CD4-positive, alpha-beta T cell (primary cell): ENCODE results near the gene CYP2A7. TPM values are rescaled to one million over a fixed set of nuclear protein-coding genes. Genes with fewer than 3 reads are reported as not detected.
A peak's percentile ranks its signal among the peaks of the same experiment; 100 is the strongest.
"Not testable (repeated sequence)": the region's sequence is repeated elsewhere in the genome, so short reads cannot be mapped to it uniquely, and the experiment has no call there.

Experiments used
- ATAC-seq: fragments of 200-7000 bp; cut with Tn5 transposase; one replicate; pipeline ENCODE4 v1.10.0; 2022; ENCODE audit warnings: mild to moderate bottlenecking; ENCODE audit not compliant: poor library complexity
- CTCF ChIA-PET: fragments of 350-600 bp; sonication (Branson Sonifier 250); formaldehyde crosslinking; loops from one replicate; lab custom pipeline; 2021; ENCODE audit warnings: antibody characterized with exemption, inconsistent platforms; lab: Charles Lee
- POLR2A ChIA-PET: fragments of 350-600 bp; sonication (Branson Sonifier 250); formaldehyde crosslinking; loops from one replicate; lab custom pipeline; 2021; ENCODE audit warnings: antibody characterized with exemption, inconsistent platforms; lab: Charles Lee
- DNase-seq, 14 experiments: peaks; one replicate each; pipeline ENCODE4 v3.0.0-alpha.2; 2013 to 2020; ENCODE audit warnings: mixed read lengths in 2 of 14
- H3K27ac ChIP-seq, 2 donors: one replicate each; pipeline versions ENCODE4 v1.5.1 to v1.7.0; 2013; ENCODE audit warnings: low read length in 2 of 2, low read depth in 1 of 2, mild to moderate bottlenecking in 1 of 2
- H3K27me3 ChIP-seq, 2 experiments: 1 replicate in 1 of 2; 2 replicates in 1 of 2; pipeline versions ENCODE4 v1.6.1 to v1.7.0; 2013; ENCODE audit warnings: low read length in 2 of 2, control low read depth in 1 of 2, mild to moderate bottlenecking in 1 of 2, moderate library complexity in 1 of 2; ENCODE audit not compliant: insufficient read depth in 2 of 2, control insufficient read depth in 1 of 2
- H3K36me3 ChIP-seq: one replicate; pipeline ENCODE4 v1.6.1; 2013; ENCODE audit warnings: low read length, control low read depth; ENCODE audit not compliant: insufficient read depth
- H3K4me1 ChIP-seq: one replicate; pipeline ENCODE4 v1.6.1; 2013; ENCODE audit warnings: low read length, control low read depth; ENCODE audit not compliant: insufficient read depth
- H3K4me3 ChIP-seq: one replicate; pipeline ENCODE4 v1.5.1; 2013; ENCODE audit warnings: mild to moderate bottlenecking, low read length, moderate library complexity
- H3K9me3 ChIP-seq, 2 experiments: 1 replicate in 1 of 2; 2 replicates in 1 of 2; pipeline versions ENCODE4 v1.6.1 to v1.7.0; 2013; ENCODE audit warnings: low read length in 2 of 2, mild to moderate bottlenecking in 2 of 2, control low read depth in 1 of 2, moderate library complexity in 1 of 2; ENCODE audit not compliant: control insufficient read depth in 1 of 2, insufficient read depth in 1 of 2
- H3K27ac Mint-ChIP-seq: one replicate; pipeline ENCODE4 v1.8.0; 2020; ENCODE audit warnings: mixed read lengths
- H3K27me3 Mint-ChIP-seq: one replicate; pipeline ENCODE4 v1.8.0; 2021; ENCODE audit warnings: mixed read lengths
- H3K36me3 Mint-ChIP-seq: one replicate; pipeline ENCODE4 v1.8.0; 2021; ENCODE audit warnings: low read depth, mixed read lengths
- H3K4me1 Mint-ChIP-seq: one replicate; pipeline ENCODE4 v1.8.0; 2021; ENCODE audit warnings: low read depth, mixed read lengths
- H3K4me3 Mint-ChIP-seq: one replicate; pipeline ENCODE4 v1.8.0; 2020; ENCODE audit warnings: mild to moderate bottlenecking, mixed read lengths
- H3K9me3 Mint-ChIP-seq: one replicate; pipeline ENCODE4 v1.8.0; 2020; ENCODE audit warnings: mixed read lengths
- intact Hi-C, 2 experiments: fragments of 100-400 bp; cut with DNase I in 1 of 2; cut with micrococcal nuclease in 1 of 2; formaldehyde crosslinking; loops; one replicate each; pipeline versions ENCODE4 v1.15.1 to v1.9.0; 2023 to 2025; cut with DNase I, micrococcal nuclease
- total RNA-seq, 174 experiments: library from RNA in 2 of 174; stranded (reverse) in 2 of 174; gene quantifications; one replicate each; pipeline ENCODE4 v1.2.3 and lab custom pipeline; 2021 to 2026
- TF ChIP-seq, protein P1 (sequence below): fragments of 200-600 bp; IDR thresholded peaks from one replicate; pipeline ENCODE4 v1.8.0; 2022; ENCODE audit warnings: antibody characterized with exemption, mild to moderate bottlenecking

Gene CYP2A7
- total RNA-seq, 2 experiments from 2014 or later: not detected

- no peaks in the 10 kb centered on the region for H3K9me3 Mint-ChIP-seq
- Histone ChIP-seq H3K36me3 (no peaks in the 10 kb centered on the region), H3K27me3 (peaks cover 2 to 8% of the 10 kb centered on the region in 2 experiments), H3K27ac (no peak overlapping the region), H3K4me1 (no peaks in the 10 kb centered on the region), H3K9me3 (no peaks in the 10 kb centered on the region), H3K4me3 (no peak overlapping the region)
- DNase-seq (no peak), ATAC-seq (no peak)
- no peak overlapping the region for H3K27ac Mint-ChIP-seq
- H3K4me1 Mint-ChIP-seq: no peaks in the 10 kb centered on the region
- H3K36me3 Mint-ChIP-seq: no peaks in the 10 kb centered on the region
- peaks cover 23% of the 10 kb centered on the region for H3K27me3 Mint-ChIP-seq
- H3K4me3 Mint-ChIP-seq: no peak overlapping the region
- CTCF ChIA-PET: no interaction called here
- intact Hi-C loops: no loop called here
- TF ChIP-seq, protein P1, sequence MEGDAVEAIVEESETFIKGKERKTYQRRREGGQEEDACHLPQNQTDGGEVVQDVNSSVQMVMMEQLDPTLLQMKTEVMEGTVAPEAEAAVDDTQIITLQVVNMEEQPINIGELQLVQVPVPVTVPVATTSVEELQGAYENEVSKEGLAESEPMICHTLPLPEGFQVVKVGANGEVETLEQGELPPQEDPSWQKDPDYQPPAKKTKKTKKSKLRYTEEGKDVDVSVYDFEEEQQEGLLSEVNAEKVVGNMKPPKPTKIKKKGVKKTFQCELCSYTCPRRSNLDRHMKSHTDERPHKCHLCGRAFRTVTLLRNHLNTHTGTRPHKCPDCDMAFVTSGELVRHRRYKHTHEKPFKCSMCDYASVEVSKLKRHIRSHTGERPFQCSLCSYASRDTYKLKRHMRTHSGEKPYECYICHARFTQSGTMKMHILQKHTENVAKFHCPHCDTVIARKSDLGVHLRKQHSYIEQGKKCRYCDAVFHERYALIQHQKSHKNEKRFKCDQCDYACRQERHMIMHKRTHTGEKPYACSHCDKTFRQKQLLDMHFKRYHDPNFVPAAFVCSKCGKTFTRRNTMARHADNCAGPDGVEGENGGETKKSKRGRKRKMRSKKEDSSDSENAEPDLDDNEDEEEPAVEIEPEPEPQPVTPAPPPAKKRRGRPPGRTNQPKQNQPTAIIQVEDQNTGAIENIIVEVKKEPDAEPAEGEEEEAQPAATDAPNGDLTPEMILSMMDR: no peak
- POLR2A ChIA-PET: no interaction called here
Measured at GRCh38 chr19:40888191-40888590, 6.2 kb upstream of the CYP2A7 start.

DNA sequence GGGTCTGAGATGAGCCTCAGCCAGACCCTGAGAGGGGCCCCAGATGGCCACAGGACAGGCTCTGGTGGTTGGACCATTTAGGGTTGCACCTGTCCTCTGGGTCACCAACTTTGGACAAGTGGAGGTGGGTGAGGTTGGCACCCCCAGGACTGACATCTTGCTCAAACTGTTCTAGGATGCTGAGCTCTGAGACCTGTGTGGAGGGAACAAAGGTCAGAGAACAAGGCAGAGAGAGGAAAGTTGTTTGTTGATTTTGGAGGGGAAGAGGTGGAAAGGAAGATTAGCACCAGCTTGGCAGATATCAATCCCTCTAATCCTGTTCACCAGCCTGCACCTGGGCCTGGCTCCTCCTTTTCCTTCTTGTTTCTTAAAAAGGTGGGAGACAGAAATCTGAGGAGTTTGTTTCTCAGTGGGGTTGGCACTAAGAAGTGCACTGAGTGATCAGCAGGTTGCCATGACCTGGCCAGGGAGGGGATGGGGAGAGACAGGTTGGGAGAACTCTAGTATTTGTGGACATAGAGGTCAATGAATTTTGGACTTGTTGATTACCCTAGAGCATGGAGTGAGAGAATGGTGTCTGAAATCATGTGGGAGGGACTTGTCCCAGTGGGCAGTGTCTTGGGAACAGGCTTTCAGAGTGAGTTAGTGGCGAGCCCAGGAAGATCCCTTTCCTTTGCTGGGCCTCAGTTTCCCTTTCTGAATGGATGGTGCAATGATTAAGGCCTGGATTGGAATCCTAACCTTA, 2.3 kb upstream of the CYP2A7 start:
- H3K9me3 ChIP-seq, H3K27ac ChIP-seq, H3K4me3 ChIP-seq, ATAC-seq, H3K9me3 Mint-ChIP-seq, H3K4me1 Mint-ChIP-seq, DNase-seq, H3K36me3 Mint-ChIP-seq, POLR2A ChIA-PET, H3K27me3 ChIP-seq, H3K27ac Mint-ChIP-seq, CTCF ChIA-PET, H3K4me3 Mint-ChIP-seq, H3K4me1 ChIP-seq, intact Hi-C loops, H3K36me3 ChIP-seq: not testable (repeated sequence)
- H3K27me3 Mint-ChIP-seq: peaks cover 29% of the 10 kb centered on the region

- H3K27ac Mint-ChIP-seq: not testable (repeated sequence)
Measured at GRCh38 chr19:40879349-40879748, 2.7 kb downstream of the CYP2A7 start.

DNA sequence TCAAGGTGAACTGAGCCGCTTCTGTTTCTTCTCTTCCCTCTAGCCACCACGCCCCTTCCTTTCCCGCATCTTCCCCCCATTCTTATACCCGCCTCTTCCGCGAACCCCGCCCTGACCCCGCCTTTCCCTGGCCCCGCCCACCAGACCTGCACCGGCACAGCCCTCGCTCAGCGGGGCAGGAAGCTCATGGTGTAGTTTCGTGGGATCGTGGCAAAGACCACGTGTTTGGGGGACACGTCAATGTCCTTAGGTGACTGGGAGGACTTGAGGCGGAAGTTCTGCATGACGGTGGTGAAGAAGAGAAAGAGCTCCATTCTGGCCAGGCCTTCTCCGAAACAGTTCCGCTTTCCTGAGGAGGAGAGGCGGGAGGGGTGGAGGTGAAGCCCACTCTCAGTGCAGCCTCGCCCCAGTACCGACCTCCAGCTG, 6.5 kb downstream of the CYP2A7 start:
- Mint-ChIP-seq H3K27ac (peak overlapping the region; percentile 81), H3K4me3 (peak overlapping the region; percentile 82), H3K4me1 (peaks cover 21% of the 10 kb centered on the region), H3K27me3 (peaks cover 61% of the 10 kb centered on the region)
- H3K9me3 ChIP-seq, H3K4me1 ChIP-seq, H3K4me3 ChIP-seq, CTCF ChIA-PET, H3K36me3 Mint-ChIP-seq, H3K9me3 Mint-ChIP-seq, H3K27me3 ChIP-seq, H3K27ac ChIP-seq, H3K36me3 ChIP-seq: not testable (repeated sequence)
- ATAC-seq: peak; percentile 96
- peak; percentile 79 to 97 (median 84) for DNase-seq
- intact Hi-C loops: loop anchor here in 1 of 2 experiments (5.0 kb wide), 1 partner anchor 33 kb away; no protein-coding TSS in a partner anchor
- POLR2A ChIA-PET: interaction anchor here (0.6 to 1.2 kb wide), 4 partner anchors 32 to 125 kb away, joined by 3 to 5 read pairs (median 4); partner anchors contain the start of genes ACTMAP and EGLN2

More at GRCh38 chr19:40879349-40879748, 2.7 kb downstream of the CYP2A7 start:
- H3K27me3 ChIP-seq, POLR2A ChIA-PET, H3K9me3 ChIP-seq, H3K9me3 Mint-ChIP-seq, DNase-seq, CTCF ChIA-PET, ATAC-seq, H3K36me3 Mint-ChIP-seq, H3K4me3 Mint-ChIP-seq, H3K4me1 ChIP-seq, H3K4me3 ChIP-seq, H3K27ac ChIP-seq, H3K36me3 ChIP-seq: not testable (repeated sequence)
- H3K27me3 Mint-ChIP-seq: peaks cover 59% of the 10 kb centered on the region
- intact Hi-C loops: loop anchor here in 1 of 2 experiments (5.0 kb wide), 1 partner anchor 37 kb away; no protein-coding TSS in a partner anchor
- H3K4me1 Mint-ChIP-seq: peaks cover 21% of the 10 kb centered on the region

DNA sequence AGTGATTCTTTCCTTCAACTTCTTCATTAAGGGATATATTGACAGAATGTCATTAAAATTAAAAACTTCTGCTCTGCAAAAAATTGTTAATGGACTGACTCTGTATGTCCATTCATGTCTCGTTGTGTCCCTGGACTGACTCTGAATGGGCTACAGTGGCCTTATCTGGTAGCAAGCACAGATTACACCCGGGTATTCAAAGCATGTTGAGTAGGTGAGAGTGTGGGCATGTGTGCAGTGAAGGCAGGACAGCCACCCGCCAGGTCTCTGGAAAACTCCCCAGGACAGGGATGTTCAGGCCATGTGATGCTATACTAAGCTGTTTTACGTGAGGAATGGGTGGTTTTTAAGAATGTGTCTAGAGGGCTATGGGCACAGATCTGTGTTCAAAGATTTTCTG, 7.2 kb downstream of the CYP2A7 start:
- H3K9me3 Mint-ChIP-seq, H3K27me3 ChIP-seq, DNase-seq, H3K9me3 ChIP-seq, H3K4me1 ChIP-seq, ATAC-seq, H3K4me3 ChIP-seq, H3K36me3 Mint-ChIP-seq, H3K36me3 ChIP-seq, CTCF ChIA-PET, H3K27ac ChIP-seq: not testable (repeated sequence)
- intact Hi-C loops: loop anchor here (5.0 kb wide), 2 partner anchors 33 to 38 kb away; no protein-coding TSS in a partner anchor
- Mint-ChIP-seq H3K4me3 (peak overlapping the region; percentile 82), H3K27me3 (peaks cover 65% of the 10 kb centered on the region), H3K27ac (peak overlapping the region; percentile 81), H3K4me1 (peaks cover 21% of the 10 kb centered on the region)
- POLR2A ChIA-PET: interaction anchor here (1.2 kb wide), 1 partner anchor 31 kb away, joined by 5 read pairs; no protein-coding TSS in a partner anchor

DNA sequence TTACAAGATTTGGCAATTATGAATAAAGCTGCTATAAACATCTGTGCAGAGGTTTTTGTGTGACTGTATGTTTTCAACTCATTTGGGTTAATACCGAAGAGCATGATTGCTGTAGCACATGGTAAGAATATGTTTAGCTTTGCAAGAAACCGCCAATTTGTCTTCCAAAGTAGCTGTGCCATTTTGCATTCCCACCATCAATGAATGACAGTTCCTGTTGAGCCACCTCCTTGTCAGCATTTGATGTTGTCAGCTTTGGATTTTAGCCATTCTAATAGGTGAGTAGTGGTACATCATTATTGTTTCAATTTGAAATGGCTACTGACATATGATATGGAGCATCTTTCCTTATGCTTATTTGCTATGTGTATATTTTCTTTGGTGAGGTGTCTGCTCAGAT, 8.2 kb downstream of the CYP2A7 start:
- H3K9me3 Mint-ChIP-seq, CTCF ChIA-PET: not testable (repeated sequence)

More for the DNA sequence above, 8.2 kb downstream of the CYP2A7 start:
- not testable (repeated sequence) for H3K4me1 ChIP-seq, H3K27ac Mint-ChIP-seq, DNase-seq, H3K27ac ChIP-seq, ATAC-seq, H3K27me3 ChIP-seq, H3K36me3 Mint-ChIP-seq, H3K9me3 ChIP-seq, H3K4me3 Mint-ChIP-seq, H3K4me3 ChIP-seq, H3K36me3 ChIP-seq
- POLR2A ChIA-PET: interaction anchor here (0.5 kb wide), 1 partner anchor 263 kb away, joined by 4 read pairs; no protein-coding TSS in a partner anchor
- Mint-ChIP-seq H3K27me3 (peaks cover 57% of the 10 kb centered on the region), H3K4me1 (peaks cover 21% of the 10 kb centered on the region)
- intact Hi-C loops: loop anchor here in 1 of 2 experiments (5.0 kb wide), 1 partner anchor 37 kb away; no protein-coding TSS in a partner anchor
